ENCODE measurements around the gene RABEP1. TPM values are rescaled to one million over a fixed set of nuclear protein-coding genes. Genes with fewer than 3 reads are reported as not detected.

Gene RABEP1
- total RNA-seq, 1 experiment from 2014 or later = 24.4 TPM

DNA sequence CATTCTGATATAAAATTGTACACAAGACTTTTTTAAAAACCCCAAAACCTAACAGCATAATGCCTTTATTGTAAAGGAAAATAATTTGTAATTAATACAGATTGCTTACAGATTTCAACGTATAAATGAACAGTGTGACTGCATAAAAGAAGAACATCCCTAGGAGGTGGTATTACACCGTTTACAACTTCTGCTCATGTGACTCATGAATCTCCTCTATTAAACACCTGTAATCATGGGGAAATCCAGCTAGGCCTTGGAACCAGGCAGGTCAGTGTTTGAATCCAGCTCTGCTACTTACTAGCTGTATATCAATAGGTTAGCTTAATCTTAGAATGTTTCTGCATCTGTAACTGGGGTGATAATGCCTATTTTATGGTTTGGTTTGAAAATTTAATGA lies 15.2 kb downstream of the RABEP1 start:
- DNase-seq = no peak
- Histone ChIP-seq H3K9me2 (replicated peaks; ENCODE audit: low read length) (no peaks in the 10 kb centered on the region), H3F3A (ENCODE audit: low read length, unreplicated experiment) (no peaks in the 10 kb centered on the region), H3K4me3 (ENCODE audit: low read length) (no peak overlapping the region), H3K9me3 (ENCODE audit: low read length) (no peaks in the 10 kb centered on the region), H3K9ac (ENCODE audit: low read length) (no peak overlapping the region), H3K27me3 (ENCODE audit: low read length) (no peaks in the 10 kb centered on the region), H4K20me1 (ENCODE audit: low read length) (no peaks in the 10 kb centered on the region), H3K4me2 (ENCODE audit: low read length) (no peak overlapping the region), H3K79me2 (ENCODE audit: low read length) (peaks cover 78% of the 10 kb centered on the region), H2AFZ (ENCODE audit: low read length) (no peak overlapping the region), H3K4me1 (ENCODE audit: insufficient read depth, low read length) (no peaks in the 10 kb centered on the region), H3K36me3 (ENCODE audit: low read depth, low read length) (no peaks in the 10 kb centered on the region), H3K27ac (ENCODE audit: low read length) (no peak overlapping the region)
- intact Hi-C loops (cut with micrococcal nuclease) = no loop called here
- ATAC-seq = no peak
- ChIA-PET POLR2A (ENCODE audit: unreplicated experiment) (no interaction called here), CTCF (interaction anchor here (0.6 to 1.1 kb wide), 3 partner anchors 9 to 142 kb away, joined by 3 to 7 read pairs (median 3); partner anchors contain the start of gene C1QBP)
- TF ChIP-seq EZH2 (IDR thresholded peaks at IDR 0.05; ENCODE audit: low read length, unreplicated experiment) = no peak
- TF ChIP-seq, protein P1, sequence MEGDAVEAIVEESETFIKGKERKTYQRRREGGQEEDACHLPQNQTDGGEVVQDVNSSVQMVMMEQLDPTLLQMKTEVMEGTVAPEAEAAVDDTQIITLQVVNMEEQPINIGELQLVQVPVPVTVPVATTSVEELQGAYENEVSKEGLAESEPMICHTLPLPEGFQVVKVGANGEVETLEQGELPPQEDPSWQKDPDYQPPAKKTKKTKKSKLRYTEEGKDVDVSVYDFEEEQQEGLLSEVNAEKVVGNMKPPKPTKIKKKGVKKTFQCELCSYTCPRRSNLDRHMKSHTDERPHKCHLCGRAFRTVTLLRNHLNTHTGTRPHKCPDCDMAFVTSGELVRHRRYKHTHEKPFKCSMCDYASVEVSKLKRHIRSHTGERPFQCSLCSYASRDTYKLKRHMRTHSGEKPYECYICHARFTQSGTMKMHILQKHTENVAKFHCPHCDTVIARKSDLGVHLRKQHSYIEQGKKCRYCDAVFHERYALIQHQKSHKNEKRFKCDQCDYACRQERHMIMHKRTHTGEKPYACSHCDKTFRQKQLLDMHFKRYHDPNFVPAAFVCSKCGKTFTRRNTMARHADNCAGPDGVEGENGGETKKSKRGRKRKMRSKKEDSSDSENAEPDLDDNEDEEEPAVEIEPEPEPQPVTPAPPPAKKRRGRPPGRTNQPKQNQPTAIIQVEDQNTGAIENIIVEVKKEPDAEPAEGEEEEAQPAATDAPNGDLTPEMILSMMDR (conservative IDR thresholded peaks at IDR 0.05; ENCODE audit: low read depth, low read length) = 0 out of 2 replicates have a peak, but pooled peaks have one; percentile 18
- TF ChIP-seq EZH2phosphoT487 (IDR thresholded peaks at IDR 0.05; ENCODE audit: borderline replicate concordance, low read length) = no peak
- BruUV-seq (replicated peaks) = no TSS peak

DNA sequence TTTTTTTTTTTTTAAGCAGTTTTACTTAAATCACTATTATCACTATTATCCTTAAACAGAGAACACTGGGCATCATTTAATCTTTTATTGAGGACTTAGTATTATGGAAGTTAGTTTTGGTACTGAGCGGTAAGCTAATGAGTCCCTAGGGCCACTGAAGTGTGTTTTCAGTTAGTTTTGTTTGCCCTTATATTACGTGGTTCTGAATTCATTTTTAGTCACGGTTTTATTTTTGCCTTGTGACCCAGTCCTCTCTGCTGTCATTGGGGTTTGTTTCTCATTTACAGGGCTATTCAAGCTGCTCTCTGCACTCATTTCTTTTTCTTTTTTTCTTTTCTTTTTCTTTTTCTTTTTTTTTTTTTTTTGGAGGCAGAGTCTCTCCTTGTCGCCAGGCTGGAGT lies 17.3 kb downstream of the RABEP1 start:
- Histone ChIP-seq H3K36me3 (ENCODE audit: low read depth, low read length) (no peaks in the 10 kb centered on the region), H3K27me3 (ENCODE audit: low read length) (no peaks in the 10 kb centered on the region), H3K4me1 (ENCODE audit: insufficient read depth, low read length) (no peaks in the 10 kb centered on the region), H3F3A (ENCODE audit: low read length, unreplicated experiment) (no peaks in the 10 kb centered on the region), H3K79me2 (ENCODE audit: low read length) (peaks cover 76% of the 10 kb centered on the region), H3K9ac (ENCODE audit: low read length) (no peak overlapping the region), H2AFZ (ENCODE audit: low read length) (no peak overlapping the region), H3K4me2 (ENCODE audit: low read length) (no peak overlapping the region), H3K27ac (ENCODE audit: low read length) (no peak overlapping the region), H4K20me1 (ENCODE audit: low read length) (no peaks in the 10 kb centered on the region), H3K4me3 (ENCODE audit: low read length) (no peak overlapping the region), H3K9me2 (replicated peaks; ENCODE audit: low read length) (no peaks in the 10 kb centered on the region), H3K9me3 (ENCODE audit: low read length) (no peaks in the 10 kb centered on the region)
- BruUV-seq (replicated peaks) = no TSS peak
- intact Hi-C loops (cut with micrococcal nuclease) = no loop called here
- no peak for ATAC-seq
- TF ChIP-seq EZH2phosphoT487 (IDR thresholded peaks at IDR 0.05; ENCODE audit: borderline replicate concordance, low read length) (no peak), EZH2 (IDR thresholded peaks at IDR 0.05; ENCODE audit: low read length, unreplicated experiment) (no peak)
- TF ChIP-seq, protein P1 (conservative IDR thresholded peaks at IDR 0.05; ENCODE audit: low read depth, low read length) = no peak
- POLR2A ChIA-PET (ENCODE audit: unreplicated experiment) = no interaction called here
- CTCF ChIA-PET = no interaction called here
- no peak for DNase-seq

DNA sequence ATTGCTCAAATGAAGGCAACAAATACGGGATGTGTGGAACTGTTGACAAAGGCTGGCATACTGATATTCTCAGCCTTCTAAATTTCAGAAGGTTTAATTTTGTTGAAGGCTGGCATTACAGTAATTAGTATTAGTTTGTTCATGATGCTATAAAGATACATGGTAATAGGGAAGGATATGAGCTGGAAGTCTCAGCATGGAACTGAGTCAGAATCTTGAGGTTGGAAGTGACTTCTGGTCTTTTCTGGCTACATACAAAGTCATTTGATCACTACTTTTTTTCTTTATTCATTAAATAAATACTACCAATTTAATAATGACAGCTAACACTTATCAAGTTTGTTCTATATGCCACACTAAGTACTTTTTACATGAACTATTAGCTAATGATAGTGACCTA lies 22.6 kb downstream of the RABEP1 start:
- Histone ChIP-seq H4K20me1 (ENCODE audit: low read length) (peaks cover 5% of the 10 kb centered on the region), H3K4me3 (ENCODE audit: low read length) (no peak overlapping the region), H3K27ac (ENCODE audit: low read length) (no peak overlapping the region), H2AFZ (ENCODE audit: low read length) (no peak overlapping the region), H3K4me1 (ENCODE audit: insufficient read depth, low read length) (peaks cover 8% of the 10 kb centered on the region), H3K9ac (ENCODE audit: low read length) (no peak overlapping the region), H3K27me3 (ENCODE audit: low read length) (no peaks in the 10 kb centered on the region), H3F3A (ENCODE audit: low read length, unreplicated experiment) (no peaks in the 10 kb centered on the region), H3K79me2 (ENCODE audit: low read length) (peaks cover 77% of the 10 kb centered on the region), H3K9me3 (ENCODE audit: low read length) (no peaks in the 10 kb centered on the region), H3K36me3 (ENCODE audit: low read depth, low read length) (no peaks in the 10 kb centered on the region), H3K9me2 (replicated peaks; ENCODE audit: low read length) (no peaks in the 10 kb centered on the region), H3K4me2 (ENCODE audit: low read length) (no peak overlapping the region)
- no TSS peak for BruUV-seq (replicated peaks)
- no peak for TF ChIP-seq EZH2phosphoT487 (IDR thresholded peaks at IDR 0.05; ENCODE audit: borderline replicate concordance, low read length)
- DNase-seq = no peak
- ATAC-seq = no peak
- intact Hi-C loops (cut with micrococcal nuclease) = no loop called here
- CTCF ChIA-PET = no interaction called here
- POLR2A ChIA-PET (ENCODE audit: unreplicated experiment) = interaction anchor here (0.6 kb wide), 1 partner anchor 1140 kb away, joined by 5 read pairs; no protein-coding TSS in a partner anchor
